RWPE2 (cell line): ENCODE measurements around the gene APOC4.
"Not testable (repeated sequence)": the region's sequence is repeated elsewhere in the genome, so short reads cannot be mapped to it uniquely, and the experiment has no call there.

Source experiments
- ATAC-seq: fragments of 200-7000 bp; cut with Tn5 transposase; 3 replicates; pipeline ENCODE4 v1.9.1; 2021; ENCODE audit warnings: low read depth
- DNase-seq: peaks from one replicate; pipeline ENCODE4 v3.0.0-alpha.2; 2020; ENCODE audit warnings: low spot score
- H3K27ac ChIP-seq: fragments of 450-650 bp; 2 replicates; pipeline ENCODE4 v1.5.1; 2017; ENCODE audit warnings: mild to moderate bottlenecking; ENCODE audit not compliant: poor library complexity, severe bottlenecking
- H3K27me3 ChIP-seq: fragments of 250-450 bp; sonication (Bioruptor Pico); 2 replicates; pipeline ENCODE4 v1.5.1; 2021; ENCODE audit warnings: mild to moderate bottlenecking, moderate library complexity; ENCODE audit not compliant: insufficient read depth, poor library complexity, severe bottlenecking
- H3K36me3 ChIP-seq: fragments of 250-450 bp; sonication (Bioruptor Pico); 2 replicates; pipeline ENCODE4 v1.5.1; 2020; ENCODE audit warnings: low read depth, mild to moderate bottlenecking, moderate library complexity
- H3K4me1 ChIP-seq: fragments of 250-450 bp; sonication (Bioruptor Pico); 2 replicates; pipeline ENCODE4 v1.5.1; 2021; ENCODE audit warnings: mild to moderate bottlenecking, moderate library complexity; ENCODE audit not compliant: insufficient read depth, poor library complexity, severe bottlenecking
- H3K4me3 ChIP-seq: fragments of 250-450 bp; sonication (Bioruptor Pico); 2 replicates; pipeline ENCODE4 v1.5.1; 2021; ENCODE audit warnings: mild to moderate bottlenecking, moderate library complexity; ENCODE audit not compliant: severe bottlenecking
- H3K9me3 ChIP-seq: fragments of 250-450 bp; sonication (Bioruptor Pico); 2 replicates; pipeline ENCODE4 v1.5.1; 2021; ENCODE audit warnings: mild to moderate bottlenecking, moderate library complexity; ENCODE audit not compliant: severe bottlenecking
- CTCF ChIP-seq: fragments of 450-650 bp; IDR thresholded peaks from one replicate; pipeline ENCODE4 v1.5.1; 2017; ENCODE audit warnings: mild to moderate bottlenecking, moderate library complexity; ENCODE audit not compliant: poor library complexity, severe bottlenecking

Gene APOC4

GRCh38 chr19:44908836-44909261 is 33.2 kb upstream of the APOC4 start:
- Histone ChIP-seq H3K4me1 (no peaks in the 10 kb centered on the region), H3K36me3 (no peaks in the 10 kb centered on the region), H3K9me3 (no peaks in the 10 kb centered on the region), H3K27me3 (no peaks in the 10 kb centered on the region), H3K4me3 (no peak overlapping the region), H3K27ac (no peak overlapping the region)
- TF ChIP-seq CTCF: no peak
- DNase-seq (no peak), ATAC-seq (no peak)

GRCh38 chr19:44909775-44910174 is 32.3 kb upstream of the APOC4 start:
- H3K9me3 ChIP-seq: no peaks in the 10 kb centered on the region
- H3K4me1 ChIP-seq: no peaks in the 10 kb centered on the region
- no peak for DNase-seq
- no peak for TF ChIP-seq CTCF
- H3K36me3 ChIP-seq: no peaks in the 10 kb centered on the region
- H3K4me3 ChIP-seq: no peak overlapping the region
- no peaks in the 10 kb centered on the region for H3K27me3 ChIP-seq
- no peak for ATAC-seq
- no peak overlapping the region for H3K27ac ChIP-seq

GRCh38 chr19:44911896-44912295 is 30.1 kb upstream of the APOC4 start:
- not testable (repeated sequence) for H3K27me3 ChIP-seq, ATAC-seq, H3K9me3 ChIP-seq, H3K4me1 ChIP-seq, H3K4me3 ChIP-seq, H3K27ac ChIP-seq, H3K36me3 ChIP-seq, DNase-seq

GRCh38 chr19:44912854-44913253 is 29.2 kb upstream of the APOC4 start:
- TF ChIP-seq CTCF: no peak
- no peaks in the 10 kb centered on the region for H3K4me1 ChIP-seq
- DNase-seq (no peak), ATAC-seq (no peak)
- no peaks in the 10 kb centered on the region for H3K36me3 ChIP-seq
- H3K4me3 ChIP-seq: no peak overlapping the region
- H3K27ac ChIP-seq: no peak overlapping the region
- no peaks in the 10 kb centered on the region for H3K9me3 ChIP-seq
- H3K27me3 ChIP-seq: no peaks in the 10 kb centered on the region

- not testable (repeated sequence) for H3K27me3 ChIP-seq, H3K36me3 ChIP-seq, DNase-seq, H3K27ac ChIP-seq, ATAC-seq, H3K4me1 ChIP-seq, H3K9me3 ChIP-seq
- peak overlapping the region; percentile 45 for H3K4me3 ChIP-seq
Observed at GRCh38 chr19:44913512-44914432, 28.3 kb upstream of the APOC4 start.

- peak within 1 kb of the TSS; percentile 45 for H3K4me3 ChIP-seq
- not testable (repeated sequence) for H3K27me3 ChIP-seq, H3K36me3 ChIP-seq, H3K4me1 ChIP-seq, DNase-seq, H3K9me3 ChIP-seq
- peak; percentile 92 for ATAC-seq
- peak within 1 kb of the TSS; percentile 29 for H3K27ac ChIP-seq
Observed at GRCh38 chr19:44914433-44915206, 27.4 kb upstream of the APOC4 start, which contains the start of gene APOC1. APOC1 (plus strand) TSS chr19:44914608; CDS start chr19:44914892, 284 bp downstream.
